WERI-Rb-1 (cell line): ENCODE measurements around the gene PSMD1.

ENCODE experiments used
- DNase-seq: peaks from one replicate; pipeline ENCODE4 v3.0.0-alpha.2; 2020
- H3K27ac ChIP-seq: fragments of 250-450 bp; sonication (Bioruptor Pico); 2 replicates; pipeline ENCODE4 v1.5.1; 2020; ENCODE audit warnings: mild to moderate bottlenecking, moderate library complexity
- H3K27me3 ChIP-seq: fragments of 250-450 bp; sonication (Bioruptor Pico); 2 replicates; pipeline ENCODE4 v1.5.1; 2021; ENCODE audit warnings: mild to moderate bottlenecking, low read depth, moderate library complexity; ENCODE audit not compliant: insufficient read depth, severe bottlenecking
- H3K36me3 ChIP-seq: fragments of 250-450 bp; sonication (Bioruptor Pico); 2 replicates; pipeline ENCODE4 v1.5.1; 2020; ENCODE audit warnings: mild to moderate bottlenecking, moderate library complexity
- H3K4me3 ChIP-seq: 2 replicates; pipeline ENCODE4 v1.5.1; 2011; ENCODE audit warnings: low read depth, mild to moderate bottlenecking, control low read depth, low read length
- H3K9me3 ChIP-seq: fragments of 250-450 bp; sonication (Bioruptor Pico); 2 replicates; pipeline ENCODE4 v1.5.1; 2021; ENCODE audit warnings: mild to moderate bottlenecking, moderate library complexity; ENCODE audit not compliant: severe bottlenecking
- CTCF ChIP-seq: IDR thresholded peaks from 2 replicates; pipeline ENCODE4 v1.5.1; 2011; ENCODE audit warnings: low read depth, mild to moderate bottlenecking, control low read depth, inconsistent platforms, low read length

The PSMD1 gene

DNA sequence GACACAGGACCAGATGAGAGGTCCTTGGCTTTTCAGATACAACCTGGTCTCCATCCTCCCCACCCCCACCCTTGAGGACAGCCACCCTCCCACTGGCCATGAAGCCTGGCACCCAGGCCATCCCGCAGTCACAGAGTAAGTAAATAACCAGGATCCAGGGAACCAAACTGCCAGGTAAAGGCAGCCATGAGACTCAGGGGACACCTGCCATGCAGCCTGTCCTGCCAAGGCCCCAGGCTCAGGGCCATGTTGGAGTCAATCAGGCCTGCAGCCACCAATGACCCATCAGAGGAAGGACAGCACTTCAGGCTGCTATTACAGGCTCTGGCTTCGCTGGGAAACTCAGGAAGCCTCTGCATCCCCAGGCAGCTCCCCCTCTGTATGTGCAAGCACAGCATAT, 45.1 kb upstream of the PSMD1 start:
- H3K4me3 ChIP-seq, result no peak overlapping the region
- no peaks in the 10 kb centered on the region for H3K9me3 ChIP-seq
- no peak for DNase-seq
- H3K27me3 ChIP-seq, result no peaks in the 10 kb centered on the region
- TF ChIP-seq CTCF, result no peak
- H3K27ac ChIP-seq, result no peak overlapping the region
- no peaks in the 10 kb centered on the region for H3K36me3 ChIP-seq

DNA sequence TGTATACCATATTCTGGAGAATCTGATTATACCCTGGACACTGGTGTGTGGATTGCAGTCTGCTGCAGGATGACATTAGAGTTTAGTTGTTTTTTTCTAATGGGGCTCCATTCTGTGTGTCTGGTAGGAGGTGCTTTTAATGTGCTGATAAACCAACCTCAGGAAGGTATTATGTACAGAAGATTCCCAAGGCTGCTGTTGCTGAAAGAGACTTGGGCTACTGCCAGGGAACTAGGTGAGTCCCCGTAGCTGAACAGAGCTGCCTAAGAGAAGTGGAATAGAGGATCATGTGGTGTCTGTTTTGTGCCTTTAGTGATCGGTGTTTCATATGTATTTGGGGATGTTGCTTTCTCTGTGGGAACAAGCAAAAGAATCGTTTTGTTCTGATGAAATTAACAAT, 44.2 kb upstream of the PSMD1 start:
- Histone ChIP-seq H3K9me3 (no peaks in the 10 kb centered on the region), H3K36me3 (no peaks in the 10 kb centered on the region), H3K4me3 (no peak overlapping the region), H3K27me3 (no peaks in the 10 kb centered on the region), H3K27ac (no peak overlapping the region)
- no peak for TF ChIP-seq CTCF
- no peak for DNase-seq

- Histone ChIP-seq H3K27me3 (no peaks in the 10 kb centered on the region), H3K9me3 (no peaks in the 10 kb centered on the region), H3K36me3 (no peaks in the 10 kb centered on the region), H3K4me3 (no peak overlapping the region), H3K27ac (no peak overlapping the region)
- no peak for DNase-seq
- no peak for TF ChIP-seq CTCF
Measured at GRCh38 chr2:231013820-231014219, 42.8 kb upstream of the PSMD1 start.

DNA sequence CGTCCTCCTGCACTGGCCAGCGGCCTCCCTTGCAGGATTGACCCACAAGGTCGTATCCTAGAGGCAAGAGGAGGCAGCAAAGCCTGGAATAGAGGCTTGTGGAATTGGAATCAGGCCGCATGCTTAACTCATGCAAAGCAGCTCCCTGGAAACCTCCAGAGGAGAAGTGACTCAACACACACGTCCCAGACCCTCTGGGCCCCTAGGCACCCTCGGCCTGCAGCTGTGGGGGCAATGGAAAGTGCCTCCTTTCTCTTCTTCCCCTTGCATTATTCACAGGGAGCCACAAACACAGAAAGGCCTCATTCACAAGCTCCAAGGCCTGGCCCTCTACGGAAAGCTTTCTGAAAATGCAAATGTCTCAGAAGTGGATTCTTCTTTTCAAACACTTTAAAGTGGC, 41.2 kb upstream of the PSMD1 start:
- H3K27me3 ChIP-seq, result no peaks in the 10 kb centered on the region
- no peak overlapping the region for H3K4me3 ChIP-seq
- no peak for TF ChIP-seq CTCF
- H3K9me3 ChIP-seq, result no peaks in the 10 kb centered on the region
- DNase-seq, result no peak
- H3K27ac ChIP-seq, result no peak overlapping the region
- no peaks in the 10 kb centered on the region for H3K36me3 ChIP-seq

DNA sequence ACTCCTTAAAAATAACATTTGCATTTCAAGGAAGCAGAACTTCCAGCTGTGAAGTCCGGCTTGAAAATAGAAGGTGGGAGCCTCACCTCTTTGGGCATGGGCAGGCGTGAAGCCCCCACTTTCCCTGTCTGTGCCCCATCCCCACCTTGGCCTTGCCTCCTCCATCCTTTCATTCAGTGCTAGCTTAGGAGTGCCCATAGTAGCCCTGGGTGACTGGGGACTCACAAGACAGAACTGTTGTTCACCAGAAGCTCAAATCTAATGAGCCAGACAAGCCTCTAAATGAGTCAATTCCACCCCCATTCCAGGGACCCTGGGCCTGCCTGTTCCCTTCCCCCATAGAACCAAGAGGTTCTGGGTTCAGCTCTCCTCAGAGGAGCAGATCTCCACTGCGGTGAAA, 40.7 kb upstream of the PSMD1 start:
- no peak for TF ChIP-seq CTCF
- H3K27me3 ChIP-seq, result no peaks in the 10 kb centered on the region
- no peaks in the 10 kb centered on the region for H3K36me3 ChIP-seq
- no peak overlapping the region for H3K27ac ChIP-seq
- H3K4me3 ChIP-seq, result no peak overlapping the region
- H3K9me3 ChIP-seq, result no peaks in the 10 kb centered on the region
- DNase-seq, result no peak

DNA sequence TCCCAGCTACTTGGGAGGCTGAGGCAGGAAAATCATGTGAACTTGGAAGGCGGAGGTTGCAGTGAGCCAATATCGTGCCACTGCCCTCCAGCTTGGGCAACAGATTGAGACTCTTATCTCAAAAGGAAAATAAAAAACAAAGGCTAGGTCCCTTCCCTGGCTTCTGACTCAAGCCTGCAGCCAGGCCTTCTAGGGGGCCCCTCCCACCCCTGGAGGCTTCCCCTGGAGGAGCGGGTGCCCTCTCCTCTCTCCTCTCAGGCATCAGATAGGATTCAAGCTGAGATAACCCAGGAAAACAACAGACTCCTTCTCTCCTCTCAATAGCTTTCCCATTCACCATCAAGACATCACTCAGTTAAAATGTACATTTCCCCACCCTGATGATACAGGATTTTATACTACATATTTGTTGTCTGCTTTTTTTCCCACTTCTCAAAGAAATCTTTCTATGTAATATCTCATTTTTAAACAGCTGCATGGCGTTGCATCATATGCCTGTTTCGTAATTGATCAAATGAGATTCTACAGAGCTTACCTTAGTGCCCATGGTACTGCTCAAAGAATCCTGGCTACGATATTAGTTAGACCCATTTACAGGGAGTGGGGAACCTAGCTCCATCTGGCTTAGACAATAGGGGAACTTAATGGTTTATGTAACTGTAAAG, 40.0 kb upstream of the PSMD1 start:
- no peak for TF ChIP-seq CTCF
- no peaks in the 10 kb centered on the region for H3K36me3 ChIP-seq
- no peaks in the 10 kb centered on the region for H3K9me3 ChIP-seq
- no peak overlapping the region for H3K4me3 ChIP-seq
- H3K27me3 ChIP-seq, result no peaks in the 10 kb centered on the region
- H3K27ac ChIP-seq, result no peak overlapping the region
- DNase-seq, result no peak
